ENCODE data around the gene BTBD8. TPM values are rescaled to one million over a fixed set of nuclear protein-coding genes. Genes with fewer than 3 reads are reported as not detected.

BTBD8 gene
- total RNA-seq, 1 experiment from 2014 or later = 2.8 TPM

DNA sequence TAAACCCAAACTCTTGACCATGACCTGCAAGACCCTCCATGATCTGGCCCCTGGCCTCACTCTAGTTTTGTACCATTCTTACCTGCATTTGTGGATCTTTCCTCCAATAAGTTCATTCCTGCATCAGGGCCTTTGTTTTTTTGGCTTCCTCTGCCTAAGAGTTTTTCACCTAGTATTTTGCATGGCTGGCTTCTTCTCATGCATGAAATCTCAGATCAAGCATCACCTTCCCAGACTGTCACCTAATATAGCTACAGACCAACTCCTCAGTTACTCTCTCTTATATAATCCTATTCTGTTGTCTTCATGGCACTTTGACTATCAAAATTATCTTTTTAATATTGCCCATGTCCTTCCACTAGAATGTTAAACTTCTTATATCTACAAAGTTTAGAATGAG lies 54.2 kb downstream of the BTBD8 start:
- BruUV-seq (replicated peaks) = no TSS peak
- ChIA-PET POLR2A (no interaction called here), CTCF (no interaction called here), RAD21 (ENCODE audit: low non-redundant PET in 1 of 2, low total read pairs in 2 of 2, uncharacterized antibody in 2 of 2, unreplicated experiment in 2 of 2) (no interaction called here)
- Histone ChIP-seq H3K4me1 (ENCODE audit: control insufficient read depth in 1 of 2, insufficient read depth in 2 of 2, low read length in 2 of 2) (no peaks in the 10 kb centered on the region), H3K79me2 (ENCODE audit: insufficient read depth, low read length) (no peaks in the 10 kb centered on the region), H3K36me3 (ENCODE audit: control insufficient read depth in 1 of 2, insufficient read depth in 2 of 2, low read length in 2 of 2) (no peaks in the 10 kb centered on the region), H3K9ac (ENCODE audit: low read length) (no peak overlapping the region), H4K20me1 (ENCODE audit: insufficient read depth) (no peaks in the 10 kb centered on the region; the same call in 1 of the 2 replicates), H3K9me2 (ENCODE audit: insufficient read depth) (no peaks in the 10 kb centered on the region), H2AFZ (ENCODE audit: low read depth, low read length, poor library complexity, severe bottlenecking) (no peak overlapping the region), H3K4me2 (ENCODE audit: low read length) (no peak overlapping the region), H3K27ac (ENCODE audit: low read depth, low read length) (no peak overlapping the region), H3K4me3 (replicated peaks in 1 of 2; ENCODE audit: low read depth in 1 of 2, low read length in 2 of 2) (no peak overlapping the region), H3K27me3 (ENCODE audit: insufficient read depth, low read length) (no peaks in the 10 kb centered on the region), H3K9me3 (ENCODE audit: control insufficient read depth in 1 of 2, insufficient read depth in 1 of 2, low read depth in 1 of 2, low read length in 2 of 2) (no peaks in the 10 kb centered on the region)
- TF ChIP-seq ZFX (IDR thresholded peaks at IDR 0.05) (no peak), YY1 (IDR thresholded peaks at IDR 0.05; ENCODE audit: extremely low read depth, insufficient replicate concordance, low read depth, low read length) (no peak), EZH2phosphoT487 (IDR thresholded peaks at IDR 0.05; ENCODE audit: borderline replicate concordance) (no peak), RAD21 (IDR thresholded peaks at IDR 0.05; ENCODE audit: low read depth) (no peak), FOSL1 (IDR thresholded peaks at IDR 0.05; ENCODE audit: low read depth) (no peak), ELF1 (IDR thresholded peaks at IDR 0.05; ENCODE audit: borderline replicate concordance, low read depth) (no peak), SIN3A (IDR thresholded peaks at IDR 0.05; ENCODE audit: low read depth) (no peak), EGR1 (IDR thresholded peaks at IDR 0.05; ENCODE audit: low read depth) (no peak), ZNF274 (IDR thresholded peaks at IDR 0.05; ENCODE audit: low read depth, low read length) (no peak), SRF (IDR thresholded peaks at IDR 0.05; ENCODE audit: low read depth) (no peak), EZH2 (IDR thresholded peaks at IDR 0.05) (no peak), SP1 (IDR thresholded peaks at IDR 0.05; ENCODE audit: low read depth) (no peak)
- TF ChIP-seq, protein P1, sequence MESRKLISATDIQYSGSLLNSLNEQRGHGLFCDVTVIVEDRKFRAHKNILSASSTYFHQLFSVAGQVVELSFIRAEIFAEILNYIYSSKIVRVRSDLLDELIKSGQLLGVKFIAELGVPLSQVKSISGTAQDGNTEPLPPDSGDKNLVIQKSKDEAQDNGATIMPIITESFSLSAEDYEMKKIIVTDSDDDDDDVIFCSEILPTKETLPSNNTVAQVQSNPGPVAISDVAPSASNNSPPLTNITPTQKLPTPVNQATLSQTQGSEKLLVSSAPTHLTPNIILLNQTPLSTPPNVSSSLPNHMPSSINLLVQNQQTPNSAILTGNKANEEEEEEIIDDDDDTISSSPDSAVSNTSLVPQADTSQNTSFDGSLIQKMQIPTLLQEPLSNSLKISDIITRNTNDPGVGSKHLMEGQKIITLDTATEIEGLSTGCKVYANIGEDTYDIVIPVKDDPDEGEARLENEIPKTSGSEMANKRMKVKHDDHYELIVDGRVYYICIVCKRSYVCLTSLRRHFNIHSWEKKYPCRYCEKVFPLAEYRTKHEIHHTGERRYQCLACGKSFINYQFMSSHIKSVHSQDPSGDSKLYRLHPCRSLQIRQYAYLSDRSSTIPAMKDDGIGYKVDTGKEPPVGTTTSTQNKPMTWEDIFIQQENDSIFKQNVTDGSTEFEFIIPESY (IDR thresholded peaks at IDR 0.05; ENCODE audit: extremely low read depth, insufficient replicate concordance, low read length) = no peak
- TF ChIP-seq, protein P2, sequence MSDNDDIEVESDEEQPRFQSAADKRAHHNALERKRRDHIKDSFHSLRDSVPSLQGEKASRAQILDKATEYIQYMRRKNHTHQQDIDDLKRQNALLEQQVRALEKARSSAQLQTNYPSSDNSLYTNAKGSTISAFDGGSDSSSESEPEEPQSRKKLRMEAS (IDR thresholded peaks at IDR 0.05) = no peak
- TF ChIP-seq, protein P3, sequence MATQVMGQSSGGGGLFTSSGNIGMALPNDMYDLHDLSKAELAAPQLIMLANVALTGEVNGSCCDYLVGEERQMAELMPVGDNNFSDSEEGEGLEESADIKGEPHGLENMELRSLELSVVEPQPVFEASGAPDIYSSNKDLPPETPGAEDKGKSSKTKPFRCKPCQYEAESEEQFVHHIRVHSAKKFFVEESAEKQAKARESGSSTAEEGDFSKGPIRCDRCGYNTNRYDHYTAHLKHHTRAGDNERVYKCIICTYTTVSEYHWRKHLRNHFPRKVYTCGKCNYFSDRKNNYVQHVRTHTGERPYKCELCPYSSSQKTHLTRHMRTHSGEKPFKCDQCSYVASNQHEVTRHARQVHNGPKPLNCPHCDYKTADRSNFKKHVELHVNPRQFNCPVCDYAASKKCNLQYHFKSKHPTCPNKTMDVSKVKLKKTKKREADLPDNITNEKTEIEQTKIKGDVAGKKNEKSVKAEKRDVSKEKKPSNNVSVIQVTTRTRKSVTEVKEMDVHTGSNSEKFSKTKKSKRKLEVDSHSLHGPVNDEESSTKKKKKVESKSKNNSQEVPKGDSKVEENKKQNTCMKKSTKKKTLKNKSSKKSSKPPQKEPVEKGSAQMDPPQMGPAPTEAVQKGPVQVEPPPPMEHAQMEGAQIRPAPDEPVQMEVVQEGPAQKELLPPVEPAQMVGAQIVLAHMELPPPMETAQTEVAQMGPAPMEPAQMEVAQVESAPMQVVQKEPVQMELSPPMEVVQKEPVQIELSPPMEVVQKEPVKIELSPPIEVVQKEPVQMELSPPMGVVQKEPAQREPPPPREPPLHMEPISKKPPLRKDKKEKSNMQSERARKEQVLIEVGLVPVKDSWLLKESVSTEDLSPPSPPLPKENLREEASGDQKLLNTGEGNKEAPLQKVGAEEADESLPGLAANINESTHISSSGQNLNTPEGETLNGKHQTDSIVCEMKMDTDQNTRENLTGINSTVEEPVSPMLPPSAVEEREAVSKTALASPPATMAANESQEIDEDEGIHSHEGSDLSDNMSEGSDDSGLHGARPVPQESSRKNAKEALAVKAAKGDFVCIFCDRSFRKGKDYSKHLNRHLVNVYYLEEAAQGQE (IDR thresholded peaks at IDR 0.05; ENCODE audit: low read depth) = no peak
- ATAC-seq (no peak), DNase-seq (ENCODE audit: low read depth, low spot score) (no peak)
- intact Hi-C loops (cut with micrococcal nuclease) = no loop called here

All from HCT116 (cell line).